Effector memory CD8-positive, alpha-beta T cell (primary cell): ENCODE data around the gene CAMKMT.

Source experiments
- ATAC-seq: fragments of 150-1000 bp; cut with Tn5 transposase; replicated peaks from 2 replicates; pipeline ENCODE4 v1.10.0; 2021; ENCODE audit warnings: mild to moderate bottlenecking, moderate library complexity
- DNase-seq, 3 experiments: peaks; one replicate each; pipeline ENCODE4 v3.0.0; 2021
- H3K27ac Mint-ChIP-seq, 2 donors: one replicate each; pipeline ENCODE4 v1.8.0; 2022; ENCODE audit warnings: mild to moderate bottlenecking in 2 of 2, mixed read lengths in 2 of 2, moderate library complexity in 2 of 2
- H3K27me3 Mint-ChIP-seq, 2 donors: one replicate each; pipeline ENCODE4 v1.8.0; 2022; ENCODE audit warnings: mixed read lengths in 2 of 2
- H3K36me3 Mint-ChIP-seq: one replicate; pipeline ENCODE4 v1.8.0; 2022; ENCODE audit warnings: mild to moderate bottlenecking, moderate library complexity, mixed read lengths; ENCODE audit not compliant: insufficient read depth
- H3K4me1 Mint-ChIP-seq, 2 donors: one replicate each; pipeline ENCODE4 v1.8.0; 2022; ENCODE audit warnings: low read depth in 2 of 2, mixed read lengths in 2 of 2
- H3K4me3 Mint-ChIP-seq, 2 donors: one replicate each; pipeline ENCODE4 v1.8.0; 2022; ENCODE audit warnings: mild to moderate bottlenecking in 2 of 2, mixed read lengths in 2 of 2, moderate library complexity in 2 of 2
- H3K9me3 Mint-ChIP-seq, 2 donors: one replicate each; pipeline ENCODE4 v1.8.0; 2022; ENCODE audit warnings: mixed read lengths in 2 of 2

The CAMKMT gene

DNA sequence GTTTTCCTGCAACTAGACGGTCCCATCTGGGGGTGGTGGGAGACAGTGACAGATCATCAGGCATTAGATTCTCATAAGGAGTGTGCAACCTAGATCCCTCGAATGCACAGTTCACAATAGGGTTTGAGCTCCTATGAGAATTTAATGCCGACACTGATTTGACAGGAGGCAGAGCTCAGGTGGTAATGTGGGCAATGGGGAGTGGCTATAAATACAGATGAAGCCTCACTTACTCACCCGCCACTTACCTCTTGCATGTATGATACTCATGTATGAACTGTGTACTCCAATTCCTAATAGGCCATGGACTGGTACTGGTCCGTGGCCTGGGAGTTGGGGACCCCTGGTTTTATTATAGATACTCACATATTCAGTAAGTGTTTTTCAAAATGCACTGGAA, 457.3 kb downstream of the CAMKMT start:
- no peak for ATAC-seq
- no peaks in the 10 kb centered on the region for H3K9me3 Mint-ChIP-seq
- H3K36me3 Mint-ChIP-seq = peaks cover 3% of the 10 kb centered on the region
- peaks cover 28 to 40% of the 10 kb centered on the region in 2 donors for H3K27me3 Mint-ChIP-seq
- no peak for DNase-seq
- H3K4me1 Mint-ChIP-seq = no peaks in the 10 kb centered on the region
- H3K27ac Mint-ChIP-seq = no peak overlapping the region
- H3K4me3 Mint-ChIP-seq = no peak overlapping the region

DNA sequence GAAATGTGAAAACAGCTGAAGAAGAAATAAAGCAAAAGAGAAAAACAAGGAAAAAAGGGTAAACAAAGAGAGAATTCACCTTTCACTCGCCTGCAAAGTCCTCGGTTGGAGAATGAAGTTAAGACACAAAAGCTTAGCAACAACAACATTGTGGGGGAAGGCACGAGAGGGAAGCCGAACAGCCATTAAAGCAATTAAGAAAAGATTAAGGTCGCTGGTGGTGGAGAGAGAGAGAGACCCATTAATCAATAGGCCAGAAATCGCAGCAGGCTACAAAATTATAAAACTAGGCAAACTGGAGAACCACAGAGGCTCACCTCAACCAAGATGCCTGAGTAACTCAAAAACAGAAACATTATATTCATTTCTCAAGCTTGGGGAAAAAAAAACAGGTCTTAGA, 459.8 kb downstream of the CAMKMT start:
- H3K4me3 Mint-ChIP-seq = no peak overlapping the region
- H3K9me3 Mint-ChIP-seq = no peaks in the 10 kb centered on the region
- ATAC-seq (no peak), DNase-seq (no peak)
- peaks cover 8 to 15% of the 10 kb centered on the region in 2 donors for H3K27me3 Mint-ChIP-seq
- H3K36me3 Mint-ChIP-seq = no peaks in the 10 kb centered on the region
- no peaks in the 10 kb centered on the region for H3K4me1 Mint-ChIP-seq
- H3K27ac Mint-ChIP-seq = no peak overlapping the region

DNA sequence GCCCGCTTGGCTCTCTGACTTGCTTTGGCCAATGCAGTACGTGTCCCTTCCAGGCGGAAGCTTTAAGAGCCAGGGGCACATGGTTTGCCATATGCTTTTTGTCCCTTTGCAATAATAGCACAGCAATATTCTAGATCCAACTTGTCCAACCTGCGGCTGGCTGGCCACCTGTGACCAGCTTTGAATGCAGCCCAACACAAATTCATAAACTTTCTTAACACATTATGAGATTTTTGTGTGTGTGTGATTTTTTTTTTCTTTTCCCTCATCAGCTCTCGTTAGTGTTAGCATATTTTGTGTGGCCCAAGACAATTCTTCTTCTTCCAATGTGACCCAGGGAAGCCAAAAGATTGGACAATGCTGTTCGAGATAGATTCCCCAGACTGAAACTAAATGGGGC, 460.4 kb downstream of the CAMKMT start:
- no peak for ATAC-seq
- no peak overlapping the region for H3K4me3 Mint-ChIP-seq
- H3K36me3 Mint-ChIP-seq = no peaks in the 10 kb centered on the region
- no peaks in the 10 kb centered on the region for H3K4me1 Mint-ChIP-seq
- no peak overlapping the region for H3K27ac Mint-ChIP-seq
- no peak for DNase-seq
- no peaks in the 10 kb centered on the region for H3K9me3 Mint-ChIP-seq
- H3K27me3 Mint-ChIP-seq = peaks cover 7 to 13% of the 10 kb centered on the region in 2 donors
